Stimulated activated CD4-positive, alpha-beta T cell treated with anti-CD3 and anti-CD28 coated beads, TNF-alpha, amount 100 ng/mL, for 4 hours (primary cell): ENCODE results near the gene PAMR1.
A peak's percentile ranks its signal among the peaks of the same experiment; 100 is the strongest.

ENCODE experiments used
- DNase-seq, 3 experiments: peaks; one replicate each; pipeline ENCODE4 v3.0.0-alpha.2; 2020; ENCODE audit warnings: low read depth in 3 of 3

The PAMR1 gene

DNA sequence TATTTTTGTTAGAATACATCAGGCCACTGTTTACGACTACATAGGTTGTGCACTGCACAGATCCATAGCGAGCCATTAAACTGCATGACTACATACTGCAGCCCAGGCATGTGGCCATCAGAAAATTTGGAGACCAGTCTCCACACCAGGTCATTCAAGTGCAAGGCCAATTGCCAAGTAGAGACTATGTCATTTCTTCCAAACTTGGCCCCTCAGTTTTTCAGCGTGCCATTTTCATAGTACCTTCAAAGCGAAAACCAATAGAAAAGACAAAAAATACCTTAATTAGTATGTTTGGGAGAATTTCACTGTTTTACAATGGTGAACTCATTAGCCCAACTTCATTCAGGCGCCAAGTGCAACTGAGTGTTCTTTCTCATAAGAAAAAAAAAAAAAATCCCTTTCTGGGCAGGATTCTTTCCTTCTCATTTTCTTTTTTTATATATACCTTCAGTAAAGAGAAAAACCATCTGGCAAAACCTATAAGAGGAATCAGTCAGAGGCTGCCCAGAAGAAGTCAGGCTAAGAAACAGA lies 30.4 kb downstream of the PAMR1 start:
- no peak for DNase-seq

DNA sequence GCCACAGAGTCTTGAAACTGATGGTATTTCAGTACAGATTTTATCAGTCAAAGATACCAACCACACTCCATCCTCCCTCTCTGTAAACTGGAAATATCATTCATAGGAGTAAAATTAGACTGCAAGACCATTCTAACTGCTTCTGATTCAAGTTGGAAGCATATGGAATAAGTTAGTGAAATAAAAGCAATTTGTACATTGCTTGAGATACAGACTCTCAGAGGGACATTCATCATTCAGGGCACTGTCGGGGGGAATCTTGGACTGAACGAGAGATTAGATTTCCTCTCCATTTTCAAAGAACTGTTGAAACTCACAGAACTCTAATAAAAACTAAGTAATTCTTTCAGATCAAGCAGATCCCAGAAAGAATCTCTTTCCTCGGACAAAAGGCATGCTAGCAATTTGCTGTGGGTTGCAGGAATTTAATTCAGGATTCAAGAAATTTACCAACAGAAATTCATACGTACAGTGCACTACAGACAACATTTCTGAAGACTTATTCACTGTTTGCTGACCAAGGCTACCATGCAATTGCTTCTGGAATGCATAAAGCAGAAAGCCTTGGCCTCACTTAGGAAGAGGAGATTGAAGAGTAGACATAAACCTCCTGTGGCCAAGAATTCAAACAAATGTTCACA lies 34.1 kb downstream of the PAMR1 start:
- no peak for DNase-seq

DNA sequence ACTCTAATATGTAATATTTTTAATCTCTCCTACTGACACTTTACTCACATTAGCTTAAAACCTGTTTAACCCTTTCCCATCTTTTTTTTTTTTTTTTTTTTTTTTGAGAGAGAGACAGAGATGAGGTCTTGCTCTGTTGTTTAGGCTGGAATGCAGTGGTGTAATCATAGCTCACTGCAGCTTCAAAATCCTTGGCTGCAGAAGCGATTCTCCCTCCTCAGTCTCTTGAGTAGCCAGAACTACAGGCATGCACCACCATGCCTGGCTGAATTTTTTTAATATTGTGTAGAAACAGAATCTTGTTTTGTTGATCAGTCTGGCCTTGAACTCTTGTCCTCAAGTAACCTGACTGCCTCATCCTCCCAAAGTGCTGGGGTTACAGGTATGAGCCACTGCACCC lies 37.3 kb downstream of the PAMR1 start:
- DNase-seq, result no peak

DNA sequence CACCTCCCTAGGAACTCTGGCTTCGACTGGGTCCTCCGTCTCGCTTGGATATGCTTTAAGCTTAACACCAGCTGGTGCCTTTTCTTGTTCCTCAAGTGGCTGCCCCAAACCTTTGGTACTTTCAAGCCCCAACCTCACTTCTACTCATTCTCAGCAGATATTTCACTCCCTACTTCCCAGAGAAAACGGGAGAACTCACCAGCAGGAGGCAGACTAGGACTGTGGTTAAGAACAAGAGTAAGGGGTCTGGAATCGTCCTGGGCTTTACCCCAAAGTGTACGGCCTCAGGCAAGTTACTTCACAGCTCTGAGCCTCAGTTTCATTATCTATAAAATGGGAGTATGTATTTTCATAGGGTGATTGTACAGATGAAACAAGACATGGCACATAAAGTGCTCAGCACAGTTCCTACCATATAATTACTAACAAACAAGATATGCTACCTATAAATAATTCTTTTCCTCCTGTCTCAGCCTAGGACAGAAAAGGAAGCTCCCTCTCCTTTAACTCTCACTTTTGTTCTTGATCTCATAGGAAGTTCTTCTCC lies 37.8 kb downstream of the PAMR1 start:
- no peak for DNase-seq

DNA sequence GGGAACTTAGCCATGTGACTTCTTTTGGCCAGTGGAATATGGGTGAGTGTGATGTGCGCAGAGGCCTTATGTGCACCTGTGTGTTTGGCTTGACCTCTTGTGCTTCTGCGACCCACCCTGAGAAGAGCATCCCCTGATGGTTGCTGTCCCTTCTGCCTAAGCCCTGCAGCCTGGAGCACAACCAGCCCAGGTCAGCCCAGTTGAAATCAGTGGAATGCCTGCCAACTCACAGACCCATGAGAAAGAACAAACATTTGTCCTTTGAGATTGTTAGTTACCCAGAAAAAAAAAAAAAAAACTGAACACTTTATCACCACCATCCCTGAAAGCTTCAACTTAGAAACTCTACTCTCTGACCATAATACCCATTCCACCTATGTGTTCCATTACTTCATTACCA lies 38.5 kb downstream of the PAMR1 start:
- no peak for DNase-seq

DNA sequence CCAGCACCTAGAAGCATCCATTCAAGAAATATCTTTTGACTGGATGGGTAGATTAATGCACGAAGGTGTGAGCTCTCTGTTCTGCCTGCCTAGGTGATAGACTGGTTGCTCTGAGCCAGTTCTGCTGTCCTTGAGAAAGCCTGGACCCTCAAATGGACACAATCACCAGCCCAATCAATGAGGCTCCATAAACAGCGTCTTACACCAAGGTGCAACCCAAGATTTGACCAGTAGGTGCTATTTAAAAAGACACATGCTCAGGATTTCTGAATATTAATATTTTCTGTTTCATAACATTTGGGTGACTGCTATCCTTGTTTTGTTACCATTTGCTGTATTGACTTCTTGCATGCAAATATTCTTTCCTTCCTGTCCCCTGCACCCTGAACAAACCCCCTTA lies 39.0 kb downstream of the PAMR1 start:
- no peak for DNase-seq

DNA sequence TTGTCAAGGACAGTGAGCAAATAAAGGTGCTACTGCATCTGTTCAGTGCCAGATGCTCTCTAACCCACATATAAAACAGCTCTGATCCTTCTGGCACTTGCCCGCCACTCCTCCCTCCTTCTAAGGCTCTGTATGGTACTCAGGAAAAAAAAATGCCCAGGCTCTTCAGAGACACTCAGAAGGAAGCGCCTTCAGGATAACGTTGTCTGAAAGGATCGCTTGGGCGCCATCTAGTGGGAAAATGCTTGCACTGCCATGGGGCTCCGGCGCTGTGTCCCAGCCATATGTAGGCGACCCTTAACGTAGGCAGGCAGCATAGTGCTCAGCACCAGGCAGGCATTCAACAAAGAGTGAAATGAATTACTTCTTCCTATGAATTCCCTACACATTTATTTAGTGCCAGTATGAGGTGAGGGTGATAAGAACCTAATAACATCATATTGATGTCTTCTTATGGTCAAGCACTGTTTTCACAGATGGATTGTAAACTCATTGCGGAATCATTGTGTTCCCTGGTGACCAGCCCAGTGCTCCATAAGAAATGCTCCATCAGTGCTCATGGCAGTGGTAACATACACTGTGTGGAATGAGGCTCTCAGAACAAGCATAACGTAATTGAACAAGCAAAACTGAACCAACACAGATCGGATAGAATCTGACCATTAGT lies 39.6 kb downstream of the PAMR1 start:
- DNase-seq, result peak; percentile 51 to 61 (median 60)

DNA sequence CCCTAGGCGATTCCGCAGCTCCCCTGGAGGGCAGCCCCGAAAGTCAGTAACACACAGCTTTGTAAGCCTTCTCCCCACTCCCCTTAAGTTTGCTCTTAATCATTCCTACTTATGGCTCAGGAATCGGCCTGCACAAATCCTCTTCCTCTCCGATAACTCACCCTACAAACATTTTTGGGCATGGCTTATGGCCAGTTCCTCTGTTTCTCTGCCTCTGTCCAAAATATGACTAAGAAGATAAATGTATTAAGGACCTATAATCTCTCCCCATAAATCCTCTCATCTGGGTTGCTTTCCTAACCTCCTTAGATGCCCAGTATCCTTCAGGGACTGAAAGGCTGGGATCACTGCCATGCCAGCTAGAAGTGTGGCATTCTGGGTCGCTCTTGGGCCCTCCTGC lies 41.0 kb downstream of the PAMR1 start:
- no peak for DNase-seq

DNA sequence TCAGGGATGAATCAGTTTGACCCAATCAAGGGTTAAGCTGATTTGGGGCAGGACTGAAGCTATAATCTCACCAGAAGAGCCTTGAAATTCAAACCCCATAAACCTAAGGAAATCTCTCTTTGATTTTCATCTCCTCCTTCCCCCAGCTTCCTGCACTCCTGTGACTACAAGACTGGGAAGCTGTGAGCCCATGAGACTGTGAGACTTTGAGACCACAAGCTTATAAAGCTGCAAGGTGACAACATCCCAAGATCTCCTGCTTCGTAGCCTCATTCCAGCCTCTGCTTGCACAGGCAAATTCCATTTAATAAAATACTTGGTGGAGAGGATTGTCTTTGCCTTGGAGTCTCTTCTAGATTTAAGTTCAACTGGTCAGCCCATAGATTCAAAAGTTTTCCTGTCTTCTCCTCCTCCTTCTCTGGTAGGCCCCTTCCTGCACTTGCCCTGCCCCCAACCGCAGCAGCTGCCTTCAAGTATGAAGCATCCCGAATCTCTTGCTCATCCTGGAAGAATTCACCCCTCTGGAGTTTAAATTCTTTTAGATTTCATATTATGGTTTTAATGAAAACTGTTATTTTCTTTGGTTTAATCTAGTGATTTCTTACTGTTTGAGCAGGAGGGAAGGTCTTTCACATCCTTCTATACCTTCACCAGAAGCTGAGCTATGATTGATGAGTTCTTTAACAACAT lies 42.1 kb downstream of the PAMR1 start:
- no peak for DNase-seq

DNA sequence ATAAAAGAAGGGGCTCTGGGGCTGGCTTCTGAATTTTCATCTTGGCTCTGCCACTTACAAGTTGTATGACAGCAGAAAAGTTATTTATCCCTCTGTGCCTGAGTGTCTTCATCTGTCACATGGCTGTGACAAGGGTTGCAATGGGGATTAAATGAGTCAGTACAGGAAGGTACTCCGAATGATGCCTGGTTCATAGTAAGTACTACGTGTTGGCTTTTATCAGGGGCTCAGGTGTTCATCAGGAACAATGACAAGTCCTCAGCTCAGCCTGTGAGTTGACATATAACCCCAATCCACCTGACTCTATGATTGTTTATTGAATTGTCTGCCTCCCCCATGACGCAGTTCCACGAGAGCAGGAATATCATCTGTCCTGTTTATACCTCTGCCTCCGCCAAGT lies 45.7 kb downstream of the PAMR1 start:
- DNase-seq, result no peak

DNA sequence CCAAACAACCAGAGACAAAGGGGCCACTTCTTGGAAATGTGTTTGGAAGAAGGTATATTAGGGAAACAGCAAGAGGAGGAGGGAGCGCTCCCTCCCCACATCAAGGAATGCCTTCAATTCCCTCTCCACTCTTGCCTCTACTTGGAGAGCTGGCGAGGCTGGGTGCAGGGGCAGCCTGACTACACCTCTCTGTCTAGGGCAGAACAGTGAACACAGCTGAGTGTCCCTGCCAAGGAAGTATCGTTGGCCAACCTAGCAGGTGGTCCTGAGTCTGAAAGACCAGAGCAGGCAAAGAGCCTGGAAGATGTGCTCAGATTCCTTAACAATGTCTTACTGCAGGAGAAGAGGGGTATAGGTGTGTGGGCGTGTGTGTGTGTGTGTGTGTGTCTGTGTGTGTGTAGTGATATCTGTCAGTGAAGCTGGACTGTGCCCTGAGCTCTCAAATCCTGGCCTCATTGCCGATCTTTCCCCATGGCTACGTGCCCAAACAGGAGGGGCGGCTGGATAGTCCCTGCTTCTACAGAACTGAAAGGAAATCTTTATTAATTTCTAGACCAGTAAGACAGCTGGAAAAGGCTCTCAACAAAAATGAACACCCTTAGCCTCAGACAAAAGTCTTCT lies 46.8 kb downstream of the PAMR1 start:
- DNase-seq, result no peak

DNA sequence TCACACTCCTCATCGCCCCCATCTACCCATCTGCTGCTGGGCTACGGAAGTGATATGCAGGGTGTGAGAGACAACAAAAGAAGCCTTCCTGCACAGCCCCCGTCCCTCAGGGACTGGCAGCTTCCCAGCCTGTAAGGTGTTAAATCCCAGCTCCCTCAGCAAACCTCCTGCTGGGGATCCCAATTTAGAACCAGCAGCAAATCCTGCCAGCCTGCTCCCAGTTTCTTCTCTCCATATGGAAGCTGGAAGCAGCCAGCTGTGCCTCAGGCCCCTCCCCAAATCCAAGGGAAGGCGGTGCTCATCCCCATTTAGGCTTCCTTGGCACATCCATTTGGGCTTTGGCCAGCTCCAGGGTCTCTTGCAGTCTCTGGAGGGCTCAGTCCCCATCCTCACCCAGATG lies 47.5 kb downstream of the PAMR1 start:
- no peak for DNase-seq

DNA sequence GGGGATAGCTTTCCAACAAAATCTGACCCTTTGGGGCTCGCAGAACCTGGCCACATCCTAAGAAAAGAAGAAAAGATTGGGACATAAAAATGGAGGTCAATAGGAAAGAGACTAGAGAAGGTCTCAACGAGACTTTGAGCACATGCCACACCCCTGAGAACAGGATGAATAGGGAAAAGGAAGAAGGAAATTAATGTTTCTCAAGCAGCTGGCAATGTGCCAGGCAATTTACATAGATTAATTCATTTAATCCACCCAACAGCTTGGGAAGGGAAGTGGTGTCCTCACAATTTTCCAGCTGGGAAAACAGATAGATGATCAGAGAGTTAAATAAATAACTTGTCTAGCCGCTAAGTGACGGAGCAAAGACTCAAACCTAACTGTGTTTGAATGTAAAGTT lies 50.7 kb downstream of the PAMR1 start:
- DNase-seq, result no peak

DNA sequence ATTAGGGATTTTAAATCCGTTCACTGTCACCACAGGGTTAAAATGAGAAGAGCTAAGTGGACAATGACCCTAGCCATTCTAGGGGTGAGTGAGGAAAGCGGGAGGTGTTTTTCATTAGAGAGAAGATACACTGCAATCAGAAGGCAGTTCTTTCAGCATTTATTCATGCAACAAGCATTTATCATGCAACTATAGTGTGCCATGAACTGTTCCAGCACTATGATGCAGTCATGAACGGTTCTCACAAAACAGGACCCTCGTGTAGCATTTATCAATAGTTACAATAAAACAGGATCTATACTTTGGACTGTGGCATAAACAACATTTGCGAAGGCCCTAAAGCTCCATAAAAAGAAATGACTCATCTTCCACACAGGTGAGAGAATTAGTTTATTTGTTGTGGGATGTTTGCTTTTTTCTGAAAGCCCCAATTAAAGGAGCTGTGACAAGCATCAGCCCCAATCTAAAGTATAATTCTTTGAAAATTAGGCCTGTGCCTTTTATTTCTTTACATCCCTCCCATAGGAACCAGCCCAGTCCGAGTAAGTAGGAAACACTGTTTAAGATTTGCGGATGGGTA lies 51.5 kb downstream of the PAMR1 start:
- no peak for DNase-seq

DNA sequence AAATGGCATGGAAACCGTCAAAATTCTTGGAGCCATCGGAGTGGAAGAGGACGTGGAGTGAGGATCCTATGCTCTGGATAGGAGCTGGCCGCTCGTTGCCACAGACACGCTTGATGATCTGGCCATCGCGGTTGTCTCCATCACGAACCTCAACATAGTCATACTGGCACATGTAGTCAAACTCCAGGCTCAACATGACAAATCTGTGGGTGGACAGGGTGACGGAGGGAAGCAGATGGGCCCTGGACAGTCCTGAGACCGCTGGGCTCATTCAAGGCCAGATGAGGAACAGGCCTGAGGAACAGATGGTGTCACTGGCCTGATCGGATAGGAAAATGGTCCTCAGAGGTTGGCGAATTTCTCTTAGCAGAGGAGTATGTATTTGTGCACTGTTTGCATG lies 54.8 kb downstream of the PAMR1 start:
- no peak for DNase-seq

DNA sequence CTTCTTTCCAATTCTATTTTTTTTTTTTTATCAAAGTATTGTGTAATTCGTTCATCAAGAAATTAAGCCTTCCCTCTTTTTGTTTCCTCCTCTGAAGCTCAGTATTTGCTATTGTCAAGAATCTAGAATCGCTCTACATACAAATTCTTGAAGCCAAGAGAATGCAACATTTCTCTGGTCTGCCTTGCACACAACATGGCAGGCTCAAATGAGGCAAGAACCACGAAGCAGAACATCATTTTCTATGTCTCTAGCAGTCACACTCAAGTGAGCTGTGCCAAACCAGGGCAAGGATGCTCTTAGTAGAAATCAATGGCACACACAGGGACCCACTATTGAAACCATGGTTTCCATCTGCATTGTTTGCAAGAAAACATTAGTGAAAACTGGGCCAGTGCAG lies 59.4 kb downstream of the PAMR1 start:
- no peak for DNase-seq

DNA sequence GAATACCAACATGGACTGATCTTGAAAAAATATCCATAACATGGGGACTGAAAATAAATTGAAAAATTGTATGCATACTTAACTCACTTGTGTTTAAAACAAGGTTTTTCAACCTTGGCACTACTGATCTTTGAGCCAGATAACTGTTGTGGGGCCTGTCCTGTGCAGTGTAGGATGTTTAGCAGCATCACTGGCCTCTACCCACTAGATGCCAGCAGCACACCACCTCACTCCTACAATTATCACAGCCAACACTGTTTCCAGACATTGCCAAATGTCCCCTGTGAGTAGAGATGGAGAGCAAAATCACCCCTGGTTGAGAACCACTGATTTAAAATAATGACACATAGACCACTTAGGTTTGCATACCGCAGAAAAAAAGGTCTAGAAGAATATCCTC lies 61.1 kb downstream of the PAMR1 start:
- no peak for DNase-seq

DNA sequence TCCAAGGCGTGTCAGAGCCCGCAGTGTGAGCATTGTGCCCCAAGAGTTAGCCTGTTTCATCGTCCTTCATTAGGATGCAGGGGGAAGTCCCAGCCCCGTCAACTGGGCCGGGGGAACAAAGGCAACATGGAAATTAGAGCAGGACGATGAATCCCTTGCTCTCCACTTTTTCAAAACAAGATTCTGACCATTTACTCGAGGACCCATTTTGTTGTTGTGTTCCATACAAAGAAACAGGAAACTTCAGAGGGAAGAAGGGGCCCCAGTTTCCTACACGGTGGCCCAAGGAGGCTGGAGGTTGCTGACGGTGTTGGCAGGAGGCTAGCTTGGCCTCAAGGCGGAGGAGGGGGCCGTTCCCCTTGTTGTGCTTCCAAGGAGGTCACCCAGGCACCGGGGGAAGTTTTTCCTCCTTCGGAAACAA lies 62.1 kb downstream of the PAMR1 start:
- no peak for DNase-seq

DNA sequence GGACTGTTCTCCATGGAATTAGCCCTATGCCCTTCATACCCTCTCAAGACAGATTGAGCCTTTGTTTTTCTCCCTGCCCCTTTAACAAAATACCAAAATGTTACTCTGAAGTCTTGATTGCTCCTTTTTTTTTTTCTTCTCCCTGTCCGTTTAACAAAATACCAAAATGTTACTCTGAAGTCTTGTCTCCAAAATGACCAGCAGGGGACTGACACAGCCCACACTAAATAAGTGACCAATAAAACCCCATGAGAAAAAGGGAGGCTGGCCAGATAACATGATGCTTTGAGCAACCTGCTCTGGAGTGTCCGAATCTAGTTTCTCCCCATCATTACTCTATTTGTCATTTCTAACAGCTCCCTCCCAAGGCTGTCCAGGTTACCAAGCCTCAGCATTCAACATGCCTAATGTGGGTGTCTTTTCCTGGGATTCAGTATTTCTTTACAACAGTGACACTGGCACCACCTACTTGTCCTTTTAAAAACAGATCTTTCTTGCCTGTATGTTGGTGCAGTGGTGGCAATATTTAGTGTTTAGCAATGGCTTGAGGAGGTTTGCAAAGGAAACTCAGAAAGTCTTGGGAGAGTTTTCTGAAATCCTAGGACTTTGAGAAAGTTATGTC lies 63.4 kb downstream of the PAMR1 start:
- DNase-seq, result no peak

DNA sequence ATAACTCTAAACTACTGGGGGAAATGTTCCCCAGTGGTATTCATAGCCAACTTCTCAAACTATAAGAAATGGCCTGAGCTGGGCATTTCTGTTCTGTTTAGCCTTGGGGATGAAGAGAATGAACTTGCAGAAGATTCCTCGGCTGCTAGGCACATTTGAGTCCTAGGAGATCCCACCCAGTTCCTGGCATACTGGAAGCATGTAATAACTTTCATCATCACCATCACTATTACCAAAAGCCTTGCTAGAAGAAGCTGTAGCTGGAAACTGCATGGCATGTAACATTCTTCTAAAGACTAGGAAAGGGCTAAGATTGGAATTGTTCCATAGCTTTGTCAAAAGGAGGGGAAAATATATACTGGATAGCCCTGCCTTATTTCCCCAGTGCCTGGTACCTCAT lies 65.9 kb downstream of the PAMR1 start:
- no peak for DNase-seq

DNA sequence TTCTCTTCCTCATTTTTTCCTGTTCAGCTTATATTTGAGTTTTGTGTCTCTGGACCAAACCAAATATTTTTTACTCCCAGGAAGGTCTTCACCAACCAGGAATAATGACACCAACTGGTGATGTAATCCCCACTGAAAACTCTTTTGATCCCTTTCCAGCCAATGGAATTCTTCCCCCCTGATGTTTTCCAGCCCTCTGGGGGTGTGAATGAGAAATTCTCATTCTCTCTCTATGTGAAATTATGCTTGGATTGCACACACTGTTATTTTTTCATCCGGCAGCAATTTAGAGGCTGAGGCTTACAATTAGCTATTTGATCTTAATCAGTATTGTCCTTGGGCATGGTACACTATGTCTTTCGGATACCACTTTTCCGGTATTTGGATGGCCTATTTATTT lies 66.6 kb downstream of the PAMR1 start:
- DNase-seq, result no peak

DNA sequence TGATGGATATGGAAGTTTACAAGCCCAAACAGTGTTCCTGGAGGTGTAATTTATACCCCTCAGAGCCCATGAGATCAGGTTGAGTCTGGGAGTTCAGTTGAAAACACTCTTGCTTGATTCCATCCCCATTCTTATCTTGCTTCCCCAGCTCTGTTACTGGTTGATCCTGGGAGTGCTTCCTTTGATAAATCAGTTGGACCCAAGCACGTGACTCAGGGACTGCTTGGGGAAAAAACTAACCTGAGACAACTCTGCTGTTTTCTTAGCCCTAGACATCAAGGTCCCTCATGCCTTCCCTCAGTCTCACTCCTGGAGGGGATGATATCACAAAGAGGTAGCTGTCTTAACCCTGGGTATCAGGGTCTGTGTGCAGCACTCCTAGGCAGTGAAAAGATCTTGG lies 71.1 kb downstream of the PAMR1 start:
- no peak for DNase-seq
